GM21423 (cell line): ENCODE results near the gene PACRG.

ENCODE experiments used
- ATAC-seq: cut with Tn5 transposase; IDR thresholded peaks from one replicate; pipeline ENCODE4 v1.9.1; 2021; ENCODE audit warnings: mild to moderate bottlenecking, moderate library complexity; ENCODE audit not compliant: unreplicated experiment

PACRG gene

DNA sequence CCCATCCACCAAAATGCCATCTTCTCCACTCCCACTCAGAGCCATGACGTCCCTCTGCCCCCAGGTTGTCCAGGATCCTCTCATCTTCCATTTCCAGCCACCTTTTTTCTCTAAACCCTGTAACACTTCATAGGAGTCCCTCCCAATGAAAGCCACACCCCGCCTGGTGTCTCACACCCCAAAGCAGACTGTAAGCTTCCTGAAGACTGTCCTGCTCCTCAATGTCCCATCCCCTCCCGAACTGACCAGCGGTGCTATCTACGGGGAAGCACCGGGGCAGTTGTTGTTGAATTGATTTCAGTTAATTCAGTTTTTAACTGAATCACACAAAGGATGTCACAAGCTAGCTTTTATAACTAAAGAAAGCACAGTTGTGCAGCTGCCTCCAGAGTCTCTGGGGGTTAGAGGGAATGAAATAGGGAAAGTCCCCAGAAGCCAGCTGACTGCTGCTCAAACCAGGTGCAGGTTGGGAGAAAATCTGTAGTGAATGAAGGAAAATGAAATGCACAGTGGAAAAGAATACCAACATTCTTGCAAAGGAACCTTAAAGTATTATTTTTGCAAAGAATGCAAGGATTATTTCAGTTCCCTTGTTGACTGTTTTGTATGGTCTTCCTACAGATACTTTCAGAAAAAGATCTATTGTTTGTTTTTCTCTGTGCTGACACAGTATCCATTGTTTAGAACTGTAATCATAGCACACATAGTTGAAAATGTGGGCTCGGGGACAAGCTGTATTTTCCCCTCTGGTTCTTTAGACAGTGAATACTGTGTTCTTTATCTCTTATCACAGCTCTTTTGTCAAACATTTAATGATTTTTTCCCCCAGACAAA, 464.1 kb downstream of the PACRG start:
- no peak for ATAC-seq

DNA sequence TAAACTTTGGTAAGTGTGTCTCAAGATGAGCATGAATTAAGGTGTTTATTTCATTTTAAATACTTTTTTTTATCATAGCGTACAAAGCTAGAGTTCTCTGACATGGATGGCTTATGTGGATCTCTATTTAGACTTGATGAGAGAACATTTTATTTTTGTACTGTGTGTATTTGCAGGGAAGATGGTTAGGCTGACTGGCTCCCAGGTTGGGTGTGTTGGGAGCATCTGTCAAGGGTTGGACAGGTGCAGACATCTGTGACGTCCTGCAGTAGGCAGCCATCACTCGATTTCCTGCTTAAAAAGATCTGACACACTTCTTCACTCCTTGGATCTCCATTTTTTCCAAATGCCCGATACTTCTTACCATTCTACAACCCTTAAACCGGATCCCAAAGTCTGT, 464.8 kb downstream of the PACRG start:
- no peak for ATAC-seq

DNA sequence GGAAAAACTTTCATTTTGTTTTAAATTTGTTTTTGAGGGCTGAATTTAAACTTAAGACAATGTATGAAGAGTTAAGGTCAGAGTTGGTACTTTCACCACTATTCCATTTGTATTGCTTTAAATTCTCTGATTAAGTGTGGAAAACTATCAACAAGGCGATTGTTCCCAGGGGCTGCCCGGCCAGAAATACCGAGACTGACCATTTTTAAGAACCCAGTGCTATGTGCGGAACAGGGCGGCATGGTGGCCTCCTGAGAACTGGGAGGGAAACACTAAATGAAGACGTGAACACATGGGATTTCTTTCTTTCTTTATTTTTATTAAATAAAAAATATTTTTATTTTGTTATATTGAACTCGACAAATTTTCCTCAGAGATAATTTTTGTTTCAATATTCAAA, 465.6 kb downstream of the PACRG start:
- ATAC-seq, result no peak

DNA sequence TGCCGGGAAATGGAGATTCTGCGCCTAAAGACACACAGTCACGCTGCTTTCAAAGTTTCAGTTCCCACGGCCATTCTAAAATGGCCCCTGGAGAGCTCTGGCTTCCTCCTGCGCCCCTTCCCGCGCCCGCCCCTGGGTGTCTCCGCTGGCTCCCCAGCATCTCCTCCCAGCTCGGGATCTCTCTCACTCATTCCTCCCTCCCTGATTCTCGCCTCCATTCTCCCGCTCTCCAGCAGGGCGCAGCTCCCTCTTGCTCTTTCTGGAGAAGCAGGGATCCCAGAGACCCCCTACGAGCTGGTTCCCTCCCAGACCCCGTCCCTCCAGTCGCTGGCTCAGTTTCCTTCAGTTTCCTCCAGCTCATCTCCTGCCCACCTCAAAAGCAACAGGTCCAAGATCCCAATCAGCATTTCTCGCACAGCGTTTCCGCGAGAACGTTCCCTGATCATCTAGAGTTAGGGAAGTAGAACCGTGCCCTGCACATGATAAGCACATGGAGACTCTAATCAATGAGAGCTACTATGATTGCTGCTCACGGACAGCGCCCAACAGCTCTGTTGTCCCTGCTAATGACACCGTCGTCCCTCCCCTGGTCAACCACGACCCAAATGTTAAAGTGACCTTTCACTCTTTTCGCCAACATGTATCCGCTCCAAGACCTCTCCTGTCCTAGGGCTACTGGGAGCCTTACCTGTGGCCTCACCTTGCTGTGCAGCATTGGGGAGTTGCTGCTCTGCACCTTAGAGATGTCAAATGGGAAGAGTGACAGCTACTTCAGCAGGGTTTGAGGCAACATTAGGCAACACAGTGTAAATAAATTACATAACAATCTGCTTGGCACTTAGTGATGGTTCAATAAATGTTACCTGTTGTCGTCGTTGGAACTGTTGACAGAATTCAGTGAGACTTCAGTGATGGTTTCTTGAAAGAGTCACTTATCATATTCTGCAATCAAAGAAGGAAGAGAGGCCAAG, 468.2 kb downstream of the PACRG start:
- no peak for ATAC-seq

DNA sequence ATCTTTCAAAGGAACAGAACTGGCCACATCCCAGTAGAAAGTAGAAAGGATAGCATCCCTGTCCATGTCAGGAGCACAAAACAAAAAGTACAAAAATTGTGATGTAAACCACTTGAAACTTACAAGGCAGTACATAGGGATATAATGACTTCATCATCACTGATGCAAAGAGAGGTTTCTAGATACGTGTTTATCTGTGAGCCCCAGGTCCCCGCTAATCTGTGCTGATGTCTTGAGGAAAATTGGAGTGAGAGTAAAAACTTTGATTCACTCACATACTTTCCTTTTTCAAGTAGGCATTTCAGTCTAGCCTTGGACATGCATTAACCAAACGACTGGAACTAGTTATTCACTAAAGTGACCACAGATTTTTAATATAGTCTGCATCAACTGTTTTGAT, 470.1 kb downstream of the PACRG start:
- ATAC-seq, result no peak

DNA sequence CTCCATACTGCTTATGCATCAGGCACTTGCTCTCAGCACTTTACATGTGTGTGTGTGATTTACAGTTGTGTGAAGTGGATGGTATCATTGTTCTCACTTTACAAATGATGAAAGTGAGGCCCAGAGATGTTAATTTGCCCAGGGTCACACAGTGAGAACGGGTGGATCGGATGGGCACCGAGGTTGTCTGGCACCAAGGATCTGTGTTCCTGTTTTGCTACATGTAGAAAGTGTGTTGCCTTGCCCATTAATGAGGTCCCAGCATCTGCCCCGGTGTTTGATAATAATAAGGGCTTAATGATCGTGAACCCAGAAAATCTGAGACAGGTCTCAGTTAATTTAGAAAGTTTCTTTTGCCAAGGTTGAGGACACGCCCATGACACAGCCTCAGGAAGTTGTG, 470.6 kb downstream of the PACRG start:
- no peak for ATAC-seq

DNA sequence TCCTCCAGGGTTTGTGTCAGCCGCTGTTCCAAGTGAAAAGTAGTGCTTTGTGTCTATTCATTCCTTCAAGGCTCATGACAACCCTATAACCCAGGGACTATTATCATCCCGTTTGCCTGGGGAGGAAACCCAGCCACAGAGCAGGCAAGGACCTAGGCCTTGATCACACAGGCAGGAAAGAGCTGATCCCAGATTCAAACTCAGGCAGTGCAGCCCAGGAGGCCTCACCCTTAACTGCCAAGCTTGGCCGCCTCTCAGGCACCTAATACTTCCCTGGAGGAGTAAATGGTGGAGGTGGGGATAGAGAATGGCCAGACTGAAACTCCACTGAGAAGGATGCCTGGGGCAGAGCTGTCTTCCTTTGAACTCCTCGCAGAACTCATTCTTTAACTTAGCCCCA, 471.6 kb downstream of the PACRG start:
- no peak for ATAC-seq

DNA sequence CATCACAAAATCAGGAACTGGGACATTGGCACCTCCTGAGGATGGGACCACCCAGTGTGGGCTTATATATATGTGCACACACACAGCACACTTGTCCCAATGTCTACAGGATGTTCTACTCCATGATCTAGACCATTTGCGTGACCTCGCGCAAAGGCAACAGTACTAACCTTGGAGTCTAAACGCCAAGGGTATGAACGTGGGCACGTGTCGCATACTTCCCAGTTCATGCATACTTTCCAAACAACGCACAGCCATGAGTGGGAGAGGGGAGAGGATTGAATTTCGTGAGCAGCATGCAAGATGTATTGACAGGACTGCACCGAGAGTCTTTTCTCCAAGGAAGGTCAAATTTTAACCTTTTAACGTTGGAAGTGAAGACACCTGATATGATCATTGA, 472.5 kb downstream of the PACRG start:
- no peak for ATAC-seq

DNA sequence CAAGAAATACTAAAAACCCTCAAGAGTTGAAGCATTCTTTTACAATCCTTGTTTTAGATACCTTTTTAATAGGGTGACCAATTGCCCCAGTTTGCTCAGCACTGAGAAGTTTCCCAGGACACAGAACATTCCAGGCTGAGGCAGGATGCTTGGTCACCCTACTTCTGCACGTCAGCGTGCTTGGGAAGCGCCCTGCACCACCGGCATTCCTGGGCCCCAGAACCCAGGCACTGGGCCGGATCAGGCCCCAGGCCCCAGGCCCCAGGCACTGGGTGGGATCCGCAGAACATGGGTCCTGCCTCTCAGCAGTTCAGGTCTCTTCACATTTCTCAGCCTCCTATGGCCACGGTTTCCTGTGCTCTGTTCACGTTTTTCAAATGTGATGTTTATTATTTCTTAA, 472.9 kb downstream of the PACRG start:
- no peak for ATAC-seq

DNA sequence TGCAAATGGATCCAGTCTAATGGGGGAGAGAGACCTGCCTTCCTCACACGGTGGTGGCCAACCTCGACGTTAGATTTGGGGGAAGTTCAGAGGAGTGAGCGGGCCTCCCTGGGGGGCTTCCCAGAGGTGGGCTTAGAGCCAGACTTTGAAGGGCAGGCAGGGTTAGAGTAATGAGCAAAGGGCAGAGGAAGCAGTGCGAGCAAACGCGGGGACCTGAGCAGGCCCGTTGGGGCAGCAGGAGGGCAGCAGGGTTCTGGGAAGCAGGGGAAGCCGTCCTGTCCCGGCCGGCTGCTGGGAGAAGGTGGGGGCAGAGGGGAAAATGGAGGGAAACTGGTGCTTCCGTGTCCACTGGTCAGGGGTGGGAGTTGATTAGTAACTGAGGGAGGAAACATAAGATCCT, 474.1 kb downstream of the PACRG start:
- ATAC-seq, result no peak

DNA sequence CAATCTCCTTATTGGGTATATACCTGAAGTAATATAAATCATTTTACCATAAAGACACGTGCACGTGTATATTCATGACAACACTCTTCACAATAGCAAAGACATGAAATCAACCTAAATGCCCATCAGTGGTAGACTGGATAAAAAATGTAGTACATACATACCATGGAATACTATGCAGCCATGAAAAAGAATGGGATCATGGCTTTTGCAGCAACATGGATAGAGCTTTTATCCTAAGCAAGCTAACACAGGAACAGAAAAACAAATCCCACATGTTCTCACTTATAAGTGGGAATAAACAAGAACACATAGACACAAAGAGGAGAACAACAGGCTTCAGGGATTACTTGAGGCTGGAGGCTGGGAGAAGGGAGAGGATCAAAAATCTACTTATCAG, 478.4 kb downstream of the PACRG start:
- ATAC-seq, result no peak

DNA sequence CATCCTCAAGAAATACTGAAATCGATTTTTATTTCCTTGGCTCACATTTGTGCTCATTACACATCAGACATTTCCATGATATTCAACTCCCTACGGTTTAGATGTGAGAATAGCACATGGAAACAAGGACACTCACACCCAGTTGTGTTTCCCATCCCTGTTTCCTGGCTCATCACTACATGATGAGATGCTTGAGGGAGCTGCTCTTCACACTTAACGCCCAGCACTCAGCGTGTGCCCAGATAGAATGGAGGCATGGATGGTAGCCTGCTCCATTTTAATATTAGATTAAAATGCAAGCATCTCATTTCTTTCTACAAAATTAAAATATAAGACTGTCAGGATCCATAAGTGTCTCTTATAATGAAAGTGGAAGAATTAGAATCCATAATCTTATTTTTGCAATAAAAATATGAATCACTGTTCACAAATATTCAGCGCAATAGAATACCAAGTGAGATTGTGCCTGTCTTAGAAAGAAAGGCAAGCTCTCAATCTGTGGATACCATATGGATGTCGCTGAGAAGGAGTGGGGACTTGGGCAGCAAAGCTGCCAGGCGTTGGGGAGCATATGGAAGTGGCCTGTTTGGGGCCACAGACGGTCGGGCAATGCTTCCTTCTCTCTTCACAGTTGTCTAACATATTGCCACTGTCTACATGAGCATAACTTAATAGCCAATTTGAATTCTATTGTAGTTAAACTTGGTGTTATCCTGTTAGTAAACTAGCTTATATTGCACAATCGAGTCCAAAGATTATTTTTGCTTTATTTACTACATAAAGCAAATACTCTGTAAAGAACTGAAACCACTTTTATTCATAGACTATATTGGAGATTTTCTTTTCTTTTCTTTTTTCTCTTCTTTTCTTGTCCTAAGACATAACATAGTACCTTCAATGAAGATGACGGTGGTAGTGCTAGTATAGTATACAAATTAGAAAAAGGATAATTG, 479.9 kb downstream of the PACRG start:
- ATAC-seq, result no peak

DNA sequence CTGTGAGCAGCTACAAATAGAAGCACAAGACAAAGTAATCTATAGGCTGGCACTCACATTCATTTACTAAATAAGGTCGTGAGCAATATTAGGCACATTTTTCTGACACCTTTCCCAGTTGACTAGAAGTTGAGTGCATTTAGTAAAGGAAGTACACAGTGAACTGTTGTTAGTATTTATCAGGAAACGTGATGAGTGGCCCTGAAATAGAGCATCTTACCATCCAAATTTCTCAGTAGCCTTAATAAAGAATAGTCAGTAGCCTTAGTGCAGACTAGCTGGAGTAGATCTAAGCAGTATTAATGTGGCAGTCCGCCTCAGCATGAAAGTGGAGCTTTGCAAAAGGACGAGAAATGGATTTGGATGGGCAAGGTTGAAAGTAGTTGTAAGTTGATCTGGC, 481.2 kb downstream of the PACRG start:
- no peak for ATAC-seq

DNA sequence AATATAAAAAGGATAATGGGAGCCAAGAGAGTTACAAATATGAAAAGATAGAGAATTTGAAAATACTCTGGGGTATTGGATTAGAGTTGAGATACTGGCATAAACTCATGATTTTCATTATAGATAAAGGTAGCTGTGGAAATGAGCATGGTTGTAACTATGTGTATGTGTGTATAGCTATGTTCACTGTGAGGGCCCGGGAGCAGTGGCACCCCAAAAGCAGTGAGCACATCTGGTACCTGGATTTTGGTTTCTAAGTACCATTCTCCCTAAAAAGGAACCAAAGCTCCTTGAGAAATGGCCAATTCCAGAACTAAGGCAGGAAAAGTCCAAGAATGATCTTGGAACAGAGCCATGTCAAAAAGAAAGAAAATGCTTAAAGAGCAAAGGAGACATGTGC, 484.3 kb downstream of the PACRG start:
- no peak for ATAC-seq

DNA sequence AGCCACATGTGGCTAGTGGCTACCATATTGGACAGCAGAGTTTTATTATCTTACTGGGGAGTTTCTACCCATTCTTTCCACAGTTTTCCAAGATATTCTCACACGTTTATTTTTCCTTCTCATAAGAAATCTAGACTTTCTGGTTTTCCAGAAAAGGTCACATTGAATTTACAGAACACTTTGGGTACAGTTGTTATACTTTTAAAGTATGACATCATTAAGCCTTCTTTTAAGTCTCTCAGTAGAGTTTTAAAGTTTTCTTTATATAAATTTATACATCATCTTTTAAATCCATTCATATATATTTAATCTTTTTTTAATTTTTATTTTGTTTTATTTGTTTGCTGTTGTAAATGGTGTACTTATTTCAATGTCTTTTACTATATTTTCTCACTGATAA, 486.5 kb downstream of the PACRG start:
- no peak for ATAC-seq

DNA sequence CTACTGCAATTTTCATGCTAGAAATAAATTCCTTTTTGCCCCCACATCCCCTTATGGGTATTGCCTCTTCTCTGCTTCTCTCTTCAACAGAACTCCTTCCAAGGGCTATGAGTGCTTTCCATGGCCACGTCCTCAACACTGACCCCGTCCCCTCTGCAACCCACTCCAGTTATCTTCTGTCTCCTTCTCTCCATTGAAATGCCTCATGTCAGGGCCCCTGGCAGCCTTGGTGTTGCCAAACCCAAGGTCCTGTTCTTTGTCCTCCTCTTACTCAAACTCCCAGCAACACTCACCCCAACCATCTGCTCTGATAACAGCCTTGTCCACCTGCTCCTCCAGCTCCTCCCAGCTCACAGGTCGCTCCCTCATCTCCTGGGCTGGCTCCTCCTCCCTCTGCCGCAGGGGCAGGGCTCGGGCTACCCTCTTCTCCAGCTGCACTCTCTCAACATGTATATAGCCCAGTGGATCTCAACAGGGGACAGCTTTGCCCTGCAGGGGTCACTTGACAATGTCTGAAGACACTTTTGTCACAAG, 490.7 kb downstream of the PACRG start:
- ATAC-seq, result no peak

DNA sequence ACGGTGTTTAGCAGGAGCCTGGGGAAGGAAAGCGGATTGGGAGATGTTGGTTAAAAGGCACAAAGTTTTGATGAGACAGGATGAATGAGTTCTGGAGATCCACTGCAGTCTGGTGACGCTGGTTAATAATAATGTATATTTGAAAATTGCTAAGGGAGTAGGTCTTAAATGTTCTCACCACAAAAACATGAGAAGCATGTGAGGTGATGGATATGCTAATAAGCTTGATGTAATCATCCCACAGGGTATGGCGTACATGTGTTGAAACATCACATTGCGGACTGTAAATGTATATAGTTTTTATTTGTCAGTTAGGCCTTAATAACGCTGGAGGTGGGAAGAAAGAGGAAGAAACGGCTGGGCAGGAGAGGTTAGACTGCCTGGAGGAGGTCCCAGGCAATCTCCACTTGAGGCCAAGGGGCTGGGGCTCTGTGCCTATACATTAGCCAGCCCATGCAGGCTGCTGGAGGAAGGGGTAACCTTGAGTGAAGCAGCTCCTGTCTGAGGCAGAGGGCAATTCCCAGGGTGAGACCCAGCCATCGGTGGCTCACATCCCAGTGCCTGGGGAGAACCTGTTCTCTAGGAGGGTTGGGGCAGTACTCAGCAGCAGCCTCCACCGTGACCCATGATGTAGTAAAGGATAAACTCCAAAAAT, 498.5 kb downstream of the PACRG start:
- no peak for ATAC-seq

DNA sequence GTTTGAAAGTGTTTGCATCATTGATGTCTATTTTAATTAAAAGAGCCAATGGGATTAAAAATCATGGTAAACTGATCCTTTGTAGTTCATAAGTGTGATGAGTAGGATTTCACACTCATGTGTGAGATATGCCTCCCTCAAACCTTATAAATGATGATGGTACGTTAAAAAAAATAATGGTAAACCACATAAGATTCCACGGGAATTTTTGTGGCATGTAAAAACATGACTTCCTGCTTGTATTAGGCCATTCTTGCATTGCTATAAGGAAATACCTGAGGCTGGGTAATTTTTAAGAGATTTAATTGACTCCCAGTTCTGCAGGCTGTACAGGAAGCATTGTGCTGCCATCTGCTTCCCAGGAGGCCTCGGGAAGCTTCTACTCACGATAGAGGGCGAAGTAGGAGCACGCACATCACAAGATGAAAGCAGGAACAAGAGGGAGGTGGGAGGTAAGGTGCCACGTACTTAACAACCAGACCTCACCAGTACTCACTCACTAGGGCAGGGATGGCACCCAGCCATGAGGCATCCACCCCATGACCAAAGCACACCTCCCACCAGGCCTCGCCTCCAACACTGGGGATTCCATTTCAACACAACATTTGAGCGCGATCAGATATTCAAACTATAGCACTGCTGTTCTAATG, 499.2 kb downstream of the PACRG start:
- no peak for ATAC-seq

DNA sequence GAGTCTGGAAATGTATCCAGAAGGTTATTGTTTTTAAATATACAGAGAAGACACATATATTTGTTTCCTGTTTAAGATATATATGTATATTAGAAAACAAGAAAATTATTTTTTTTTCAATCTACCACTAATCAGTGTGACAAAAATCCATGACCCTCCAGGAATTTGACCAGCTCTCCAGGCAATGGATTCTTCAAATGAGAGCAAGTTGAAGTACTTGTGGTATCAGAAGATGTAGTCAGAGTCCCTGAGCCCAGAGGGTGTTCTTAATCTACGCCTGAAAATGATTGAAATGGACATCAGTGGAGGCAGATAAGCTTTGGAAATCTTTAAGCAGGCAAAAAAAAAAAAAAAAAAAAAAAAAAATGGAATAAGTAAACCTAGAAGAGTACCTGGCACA, 500.3 kb downstream of the PACRG start:
- ATAC-seq, result no peak

DNA sequence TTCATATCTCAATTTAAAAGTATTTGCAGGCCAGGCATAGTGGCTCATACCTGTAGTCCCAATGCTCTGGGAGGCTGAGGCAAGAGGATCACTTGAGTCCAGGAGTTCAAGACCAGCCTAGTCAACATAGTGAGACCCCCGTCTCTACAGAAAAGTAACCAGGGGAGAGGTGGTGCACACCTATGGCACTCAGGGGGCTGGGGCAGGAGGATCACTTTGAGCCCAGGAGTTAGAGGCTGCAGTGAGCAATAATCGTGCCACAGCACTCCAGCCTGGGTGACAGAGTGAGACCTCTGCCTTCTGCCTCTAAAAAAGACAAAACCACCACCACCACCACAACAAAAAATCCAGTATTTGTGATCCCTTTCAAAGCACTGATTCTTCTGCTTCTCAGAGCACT, 501.3 kb downstream of the PACRG start:
- ATAC-seq, result no peak
